LNCAP (cell line): ENCODE measurements around the gene CAMSAP1.

Source experiments
- CTCF ChIP-seq: fragments of 450-650 bp; IDR thresholded peaks from 2 replicates; pipeline ENCODE4 v1.5.1; 2017; ENCODE audit warnings: mild to moderate bottlenecking

The CAMSAP1 gene

DNA sequence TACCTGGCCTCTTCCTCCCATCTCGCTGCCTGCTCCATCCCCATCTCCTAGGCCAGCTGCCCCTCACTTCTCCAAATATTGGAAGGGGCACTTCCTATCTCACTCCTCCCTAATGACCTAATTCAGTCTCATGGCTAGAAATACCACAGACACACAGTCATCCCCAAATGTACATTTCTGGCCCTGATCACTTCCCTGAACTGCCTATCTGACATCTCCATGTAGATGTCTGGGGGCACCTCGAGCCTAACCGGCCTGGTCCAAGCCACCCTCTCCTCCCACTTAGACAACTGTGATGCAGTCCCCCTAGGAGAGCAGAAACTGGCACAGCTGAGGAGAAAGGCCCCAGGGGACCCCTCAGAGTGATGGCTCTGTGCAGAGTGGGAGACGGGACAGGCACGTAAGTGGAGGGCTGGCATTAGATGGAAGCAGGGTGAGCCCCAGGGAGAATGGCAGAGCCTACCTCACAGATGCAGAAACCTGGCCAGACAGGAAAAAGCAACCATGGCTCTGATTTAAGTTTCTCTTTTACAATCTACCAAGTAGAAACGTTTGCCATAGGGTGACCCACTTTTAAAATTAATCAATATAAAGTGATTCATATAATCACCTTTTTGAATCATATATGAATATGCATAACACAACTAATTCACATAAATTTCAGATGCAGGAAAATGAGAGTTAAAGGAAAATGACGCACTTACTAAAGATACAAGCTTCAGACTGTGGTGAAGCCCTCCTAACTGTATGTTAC, 22.1 kb downstream of the CAMSAP1 start:
- TF ChIP-seq CTCF = no peak

- TF ChIP-seq CTCF = no peak
Measured at GRCh38 chr9:135884328-135885035, 22.9 kb downstream of the CAMSAP1 start.

GRCh38 chr9:135883410-135884089, 23.8 kb downstream of the CAMSAP1 start:
- TF ChIP-seq CTCF = no peak

GRCh38 chr9:135882011-135882410, 25.3 kb downstream of the CAMSAP1 start:
- TF ChIP-seq CTCF = no peak

- no peak for TF ChIP-seq CTCF
Measured at GRCh38 chr9:135880438-135880837, 26.9 kb downstream of the CAMSAP1 start.

DNA sequence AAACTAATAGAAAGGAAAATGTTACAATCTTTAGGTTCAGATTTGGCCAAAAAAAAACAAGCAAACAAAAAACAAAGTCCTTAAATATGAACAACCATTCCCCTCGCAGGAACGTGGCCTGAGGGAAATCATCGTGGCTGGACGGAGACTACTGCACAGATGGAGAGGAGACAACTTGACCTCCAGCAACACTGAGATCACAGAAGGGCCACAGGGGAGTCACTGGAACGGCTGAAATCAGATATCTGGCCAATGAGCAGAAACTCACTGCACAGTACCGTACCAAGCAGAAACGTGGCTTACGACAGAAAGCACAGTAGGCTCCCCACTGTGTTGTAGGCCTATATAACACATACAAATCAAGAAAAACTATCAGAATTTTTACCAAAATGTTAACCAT, 27.7 kb downstream of the CAMSAP1 start:
- no peak for TF ChIP-seq CTCF

DNA sequence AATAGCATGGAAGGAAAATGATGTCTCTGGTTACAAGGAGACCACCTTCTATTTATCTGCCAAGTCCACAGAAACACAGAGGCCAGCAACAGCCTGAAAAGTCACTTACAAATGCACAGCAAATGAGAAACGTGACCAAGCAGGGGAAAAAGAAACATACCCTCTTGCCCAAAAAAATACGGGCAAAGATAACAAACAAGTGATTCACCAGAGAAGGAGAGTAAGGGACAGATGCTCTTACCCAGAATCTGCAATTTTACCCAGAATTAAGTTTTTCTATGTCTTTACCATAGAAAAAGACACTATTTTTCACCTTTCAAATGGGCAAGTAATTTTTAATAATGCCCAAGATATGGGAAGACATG, 28.1 kb downstream of the CAMSAP1 start:
- TF ChIP-seq CTCF = no peak
